Measurements from ENCODE around the gene ANTXR1. TPM values are rescaled to one million over a fixed set of nuclear protein-coding genes. Genes with fewer than 3 reads are reported as not detected.

ANTXR1 gene
- total and polyA plus RNA-seq, 10 donors: 2.8 to 66.7 (median 36.9) TPM

DNA sequence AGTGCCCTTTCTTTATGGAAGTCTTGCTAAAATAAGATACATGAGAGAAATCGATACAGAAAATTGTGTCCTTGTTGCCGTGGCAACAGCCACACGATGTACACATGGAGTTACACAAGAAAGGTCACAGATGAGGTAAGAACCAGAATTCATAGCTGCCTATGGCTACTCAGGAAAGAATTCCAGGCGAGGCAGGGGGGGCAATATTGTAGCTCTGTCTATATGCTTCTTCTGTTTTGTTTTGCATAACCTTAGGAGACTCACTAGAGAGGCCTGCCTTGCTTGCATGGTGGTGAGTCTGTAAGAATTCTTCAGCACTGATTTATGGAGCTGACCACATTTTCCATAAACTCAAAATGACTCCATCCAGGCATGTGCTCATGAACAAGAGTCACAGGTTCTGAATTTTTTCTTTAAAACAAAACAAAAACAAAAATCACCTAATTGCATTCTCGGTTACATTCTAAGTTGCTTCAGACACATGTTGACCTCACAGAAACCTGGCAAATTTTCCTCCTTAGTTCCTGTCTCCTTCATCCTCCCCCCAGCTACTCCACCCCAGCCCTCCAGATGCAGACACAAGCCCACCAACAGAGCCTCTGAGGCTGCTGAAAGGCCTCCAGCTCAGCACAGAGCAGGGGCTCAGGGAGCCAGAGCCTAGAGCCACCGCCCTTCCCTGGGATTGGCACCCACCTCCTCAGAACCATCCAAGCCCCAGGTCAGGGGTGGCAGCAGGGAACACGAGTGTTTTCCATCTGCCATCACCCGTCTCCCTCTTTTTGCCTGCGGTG, 183.5 kb downstream of the ANTXR1 start:
- no peak overlapping the region for H3K4me3 ChIP-seq
- TF ChIP-seq POLR2AphosphoS5 (IDR thresholded peaks at IDR 0.05): no peak
- no peak for TF ChIP-seq POLR2A (IDR thresholded peaks at IDR 0.05)
- TF ChIP-seq CTCF (IDR thresholded peaks at IDR 0.05 in 8 of 11, conservative IDR thresholded peaks at IDR 0.05 in 3 of 11): no peak
- H3K27me3 ChIP-seq (replicated peaks in 1 of 7): no peaks in the 10 kb centered on the region
- H3K36me3 ChIP-seq: peaks cover 0 to 13% (median 0%) of the 10 kb centered on the region in 6 donors
- no peak for DNase-seq
- peak overlapping the region in 2 of 8 donors; percentile 7 to 53 for H3K27ac ChIP-seq
- intact Hi-C loops (cut with DNase I; ENCODE audit: low total_unique reads): no loop called here
- no peaks in the 10 kb centered on the region for H3K4me1 ChIP-seq
- WGBS, 5 donors: 76 to 89% (median 78%) methylated on average over 9 of the region's 9 CpGs
- H3K9me3 ChIP-seq: no peaks in the 10 kb centered on the region

GRCh38 chr2:69200107-69200520, 187.1 kb downstream of the ANTXR1 start:
- TF ChIP-seq CTCF (IDR thresholded peaks at IDR 0.05 in 8 of 11, conservative IDR thresholded peaks at IDR 0.05 in 3 of 11) (no peak), POLR2AphosphoS5 (IDR thresholded peaks at IDR 0.05) (no peak), POLR2A (IDR thresholded peaks at IDR 0.05) (no peak)
- Histone ChIP-seq H3K9me3 (no peaks in the 10 kb centered on the region), H3K4me1 (peaks cover 0 to 7% (median under 1%) of the 10 kb centered on the region in 6 donors), H3K27me3 (replicated peaks in 1 of 7) (no peaks in the 10 kb centered on the region), H3K4me3 (no peak overlapping the region), H3K36me3 (no peaks in the 10 kb centered on the region), H3K27ac (no peak overlapping the region)
- intact Hi-C loops (cut with DNase I; ENCODE audit: low total_unique reads): no loop called here
- 66 to 83% (median 74%) methylated on average over 6 of the region's 6 CpGs for WGBS, 5 donors
- DNase-seq: no peak

- intact Hi-C loops (cut with DNase I; ENCODE audit: low total_unique reads): no loop called here
- TF ChIP-seq CTCF (IDR thresholded peaks at IDR 0.05 in 8 of 11, conservative IDR thresholded peaks at IDR 0.05 in 3 of 11): no peak
- TF ChIP-seq POLR2A (IDR thresholded peaks at IDR 0.05): no peak
- no peak for TF ChIP-seq POLR2AphosphoS5 (IDR thresholded peaks at IDR 0.05)
- Histone ChIP-seq H3K4me1 (peaks cover 0 to 19% (median 8%) of the 10 kb centered on the region in 6 donors), H3K36me3 (no peaks in the 10 kb centered on the region), H3K4me3 (no peak overlapping the region), H3K27ac (peak overlapping the region in 1 of 8 donors; percentile 9), H3K9me3 (no peaks in the 10 kb centered on the region), H3K27me3 (replicated peaks in 1 of 7) (no peaks in the 10 kb centered on the region)
- no peak for DNase-seq
- 72 to 85% (median 77%) methylated on average over 7 of the region's 7 CpGs for WGBS, 5 donors
Observed at GRCh38 chr2:69201259-69201658, 188.3 kb downstream of the ANTXR1 start.

DNA sequence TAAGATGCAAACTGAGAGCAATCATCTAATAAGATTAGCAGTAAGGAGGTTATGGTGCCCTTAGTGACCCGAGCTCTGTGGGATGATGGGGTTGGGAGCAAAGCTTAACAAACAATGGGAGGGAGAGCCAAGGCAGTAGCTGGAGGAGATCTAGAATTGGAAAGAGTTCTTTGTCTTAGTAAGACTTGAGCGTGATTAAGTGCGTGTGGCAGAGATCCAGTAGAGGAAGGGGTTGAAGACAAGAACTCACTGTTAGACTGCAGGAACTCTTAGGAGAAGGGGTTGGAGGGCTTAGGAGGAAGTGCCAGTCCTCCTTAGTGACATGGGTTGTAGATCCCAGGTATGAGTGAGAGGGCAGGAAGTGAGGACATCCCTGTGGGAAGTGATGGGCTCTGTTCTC, 189.3 kb downstream of the ANTXR1 start:
- peak overlapping the region in 2 of 8 donors; percentile 3 to 9 for H3K27ac ChIP-seq
- H3K9me3 ChIP-seq: no peaks in the 10 kb centered on the region
- DNase-seq: no peak
- 78 to 82% (median 79%) methylated on average over 3 of the region's 3 CpGs for WGBS, 5 donors
- intact Hi-C loops (cut with DNase I; ENCODE audit: low total_unique reads): no loop called here
- peaks cover 0 to 21% (median 8%) of the 10 kb centered on the region in 6 donors for H3K4me1 ChIP-seq
- H3K4me3 ChIP-seq: no peak overlapping the region
- no peak for TF ChIP-seq CTCF (IDR thresholded peaks at IDR 0.05 in 8 of 11, conservative IDR thresholded peaks at IDR 0.05 in 3 of 11)
- no peak for TF ChIP-seq POLR2A (IDR thresholded peaks at IDR 0.05)
- TF ChIP-seq POLR2AphosphoS5 (IDR thresholded peaks at IDR 0.05): no peak
- H3K27me3 ChIP-seq (replicated peaks in 1 of 7): no peaks in the 10 kb centered on the region
- no peaks in the 10 kb centered on the region for H3K36me3 ChIP-seq

All from spleen (tissue), 11 donors.